Measurements from ENCODE around the gene PRR36. TPM values are rescaled to one million over a fixed set of nuclear protein-coding genes. Genes with fewer than 3 reads are reported as not detected.

The PRR36 gene
- total RNA-seq (under 1 TPM in 4 of 7 donors, not detected in 3; 0.09 to 0.43 (median 0.21) TPM), polyA plus RNA-seq (under 1 TPM; 0.02 to 0.06 (median 0.06) TPM)
- long read RNA-seq, donor 1 = 0 reads
- long read RNA-seq, donor 2 = 0 reads

GRCh38 chr19:7874076-7874896, at the start of gene PRR36:
TSS of gene PRR36 (minus strand) at chr19:7874390. CDS start at chr19:7873689, 701 bp downstream.
- H3K4me1 ChIP-seq = peaks cover 2 to 53% (median 46%) of the 10 kb centered on the region in 6 donors
- H3K36me3 ChIP-seq = no peaks in the 10 kb centered on the region
- WGBS, 5 donors = 1 to 6% (median 2%) methylated on average over 45 to 88 of the region's 88 CpGs
- intact Hi-C loops (cut with DNase I; ENCODE audit: low total_unique reads) = no loop called here
- H3K4me3 ChIP-seq = peak within 1 kb of the TSS in 4 of 8 donors; percentile 22 to 66 (median 31)
- TF ChIP-seq CTCF (IDR thresholded peaks at IDR 0.05 in 8 of 11, conservative IDR thresholded peaks at IDR 0.05 in 3 of 11) = no peak
- no peak for TF ChIP-seq POLR2AphosphoS5 (IDR thresholded peaks at IDR 0.05)
- no peak for TF ChIP-seq POLR2A (IDR thresholded peaks at IDR 0.05)
- DNase-seq = no peak
- peaks cover 0 to 3% (median 0%) of the 10 kb centered on the region in 8 donors for H3K9me3 ChIP-seq
- H3K27ac ChIP-seq = no peak within 1 kb of the TSS
- peaks cover 2 to 68% (median 38%) of the 10 kb centered on the region in 7 donors for H3K27me3 ChIP-seq (replicated peaks in 1 of 7)

- peak; percentile 80 for DNase-seq
- intact Hi-C loops (cut with DNase I; ENCODE audit: low total_unique reads) = no loop called here
- TF ChIP-seq CTCF (IDR thresholded peaks at IDR 0.05 in 8 of 11, conservative IDR thresholded peaks at IDR 0.05 in 3 of 11) (no peak), POLR2A (IDR thresholded peaks at IDR 0.05) (no peak), POLR2AphosphoS5 (IDR thresholded peaks at IDR 0.05) (no peak)
- peaks cover 27 to 89% (median 62%) of the 10 kb centered on the region in 6 donors for H3K4me1 ChIP-seq
- WGBS, 5 donors = 81 to 87% (median 86%) methylated on average over 21 to 31 of the region's 31 CpGs
- peak overlapping the region in 1 of 8 donors; percentile 11 for H3K27ac ChIP-seq
- no peaks in the 10 kb centered on the region for H3K9me3 ChIP-seq
- H3K27me3 ChIP-seq (replicated peaks in 1 of 7) = peaks cover 0 to 29% (median 10%) of the 10 kb centered on the region in 7 donors
- H3K4me3 ChIP-seq = no peak overlapping the region
- peaks cover 3 to 25% (median 11%) of the 10 kb centered on the region in 6 donors for H3K36me3 ChIP-seq
These were observed 49.4 kb upstream of the PRR36 start for GRCh38 chr19:7923295-7924191.

- peaks cover 0 to 36% (median 17%) of the 10 kb centered on the region in 7 donors for H3K27me3 ChIP-seq (replicated peaks in 1 of 7)
- peaks cover 29 to 90% (median 66%) of the 10 kb centered on the region in 6 donors for H3K4me1 ChIP-seq
- H3K27ac ChIP-seq = peak overlapping the region in 2 of 8 donors; percentile 96
- intact Hi-C loops (cut with DNase I; ENCODE audit: low total_unique reads) = no loop called here
- H3K36me3 ChIP-seq = peaks cover 3 to 25% (median 11%) of the 10 kb centered on the region in 6 donors
- WGBS, 5 donors = 84 to 94% (median 88%) methylated on average over 8 of the region's 8 CpGs
- H3K9me3 ChIP-seq = no peaks in the 10 kb centered on the region
- DNase-seq = no peak
- no peak overlapping the region for H3K4me3 ChIP-seq
- no peak for TF ChIP-seq CTCF (IDR thresholded peaks at IDR 0.05 in 8 of 11, conservative IDR thresholded peaks at IDR 0.05 in 3 of 11)
- TF ChIP-seq POLR2A (IDR thresholded peaks at IDR 0.05) = no peak
- no peak for TF ChIP-seq POLR2AphosphoS5 (IDR thresholded peaks at IDR 0.05)
These were observed 48.6 kb upstream of the PRR36 start for GRCh38 chr19:7922836-7923195.
